H4 (cell line): ENCODE data around the gene CHID1. TPM values are rescaled to one million over a fixed set of nuclear protein-coding genes. Genes with fewer than 3 reads are reported as not detected.

Experiments
- DNase-seq: peaks from one replicate; pipeline ENCODE4 v3.0.0-alpha.2; 2015; ENCODE audit warnings: low spot score
- total RNA-seq: library from RNA; depleted of rRNA; stranded (reverse); fragments of >200 nt; shearing (Covaris generic); gene quantifications from 2 replicates; pipeline ENCODE4 v1.2.3, GENCODE V29; 2014; rRNA removed

Gene CHID1
- total RNA-seq, result 53.1 and 65.1 TPM in 2 replicates

GRCh38 chr11:910589-911030, at the start of gene CHID1:
TSS of gene CHID1 (minus strand) at chr11:910810. CDS start at chr11:904816, 5,994 bp downstream.
- DNase-seq, result peak; percentile 73

DNA sequence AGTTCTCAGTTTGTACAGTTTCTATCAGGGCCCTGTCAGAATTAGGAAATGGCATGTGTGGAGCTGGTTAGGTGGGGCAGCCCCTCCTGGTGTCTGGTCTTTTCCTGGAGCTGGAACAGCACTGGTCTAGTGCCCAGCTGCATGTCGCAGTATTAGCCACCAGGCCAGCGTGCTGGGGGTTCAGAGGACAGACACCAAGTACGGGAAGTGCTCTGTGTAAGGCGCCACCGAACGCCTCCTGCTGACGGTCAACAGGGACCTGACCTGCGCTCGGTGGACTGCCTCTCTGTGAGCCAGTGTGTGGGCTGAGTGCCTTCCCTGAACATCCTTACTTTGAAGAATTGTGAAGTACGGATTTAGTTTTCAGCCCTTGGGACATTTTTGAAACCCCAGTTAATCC, 49.0 kb upstream of the CHID1 start:
- DNase-seq, result no peak

DNA sequence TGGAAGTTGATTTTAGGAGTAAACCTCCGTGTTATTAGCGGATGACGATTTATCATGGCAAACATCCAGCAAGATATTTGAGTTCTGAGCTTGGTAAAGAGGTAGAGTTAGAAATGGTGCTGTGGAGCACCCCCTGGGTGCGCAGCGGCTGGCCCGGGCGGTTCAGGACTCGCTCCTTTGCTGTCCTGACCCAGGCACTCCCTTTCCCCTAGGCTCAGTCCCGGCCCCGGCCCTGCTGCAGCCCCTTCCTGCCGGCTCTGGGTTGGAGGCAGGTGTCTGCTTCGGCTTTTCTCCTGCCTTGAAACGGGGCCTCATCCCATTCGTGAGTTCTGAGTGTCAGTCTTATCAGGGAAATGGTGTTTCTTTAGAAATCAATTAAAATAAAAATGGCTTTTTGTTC, 48.4 kb upstream of the CHID1 start:
- no peak for DNase-seq

- no peak for DNase-seq
Measured at GRCh38 chr11:958101-958500, 47.5 kb upstream of the CHID1 start.

- no peak for DNase-seq
Measured at GRCh38 chr11:957212-957920, 46.8 kb upstream of the CHID1 start.

- DNase-seq, result no peak
Measured at GRCh38 chr11:955154-956063, 44.8 kb upstream of the CHID1 start.

- no peak for DNase-seq
Measured at GRCh38 chr11:954392-955153, 44.0 kb upstream of the CHID1 start.

DNA sequence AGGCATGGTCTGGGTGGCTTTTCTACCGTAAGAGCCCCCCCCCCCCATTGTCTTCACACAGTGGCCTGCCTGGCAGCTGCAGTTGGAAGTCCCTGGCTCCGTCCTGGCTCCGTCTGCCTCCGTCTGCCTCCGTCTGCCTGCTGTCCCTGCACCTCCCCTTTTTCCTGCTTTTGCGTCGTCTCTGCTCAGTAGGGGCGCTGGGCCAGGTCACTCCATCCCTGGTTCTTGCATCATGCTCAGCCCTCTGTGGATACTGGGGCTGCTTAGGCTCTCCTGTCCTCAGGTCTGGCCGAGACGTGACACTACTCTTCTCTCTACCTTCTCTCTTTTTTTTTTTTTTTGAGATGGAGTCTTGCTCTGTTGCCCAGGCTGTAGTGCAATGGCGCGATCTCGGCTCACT, 42.9 kb upstream of the CHID1 start:
- no peak for DNase-seq

DNA sequence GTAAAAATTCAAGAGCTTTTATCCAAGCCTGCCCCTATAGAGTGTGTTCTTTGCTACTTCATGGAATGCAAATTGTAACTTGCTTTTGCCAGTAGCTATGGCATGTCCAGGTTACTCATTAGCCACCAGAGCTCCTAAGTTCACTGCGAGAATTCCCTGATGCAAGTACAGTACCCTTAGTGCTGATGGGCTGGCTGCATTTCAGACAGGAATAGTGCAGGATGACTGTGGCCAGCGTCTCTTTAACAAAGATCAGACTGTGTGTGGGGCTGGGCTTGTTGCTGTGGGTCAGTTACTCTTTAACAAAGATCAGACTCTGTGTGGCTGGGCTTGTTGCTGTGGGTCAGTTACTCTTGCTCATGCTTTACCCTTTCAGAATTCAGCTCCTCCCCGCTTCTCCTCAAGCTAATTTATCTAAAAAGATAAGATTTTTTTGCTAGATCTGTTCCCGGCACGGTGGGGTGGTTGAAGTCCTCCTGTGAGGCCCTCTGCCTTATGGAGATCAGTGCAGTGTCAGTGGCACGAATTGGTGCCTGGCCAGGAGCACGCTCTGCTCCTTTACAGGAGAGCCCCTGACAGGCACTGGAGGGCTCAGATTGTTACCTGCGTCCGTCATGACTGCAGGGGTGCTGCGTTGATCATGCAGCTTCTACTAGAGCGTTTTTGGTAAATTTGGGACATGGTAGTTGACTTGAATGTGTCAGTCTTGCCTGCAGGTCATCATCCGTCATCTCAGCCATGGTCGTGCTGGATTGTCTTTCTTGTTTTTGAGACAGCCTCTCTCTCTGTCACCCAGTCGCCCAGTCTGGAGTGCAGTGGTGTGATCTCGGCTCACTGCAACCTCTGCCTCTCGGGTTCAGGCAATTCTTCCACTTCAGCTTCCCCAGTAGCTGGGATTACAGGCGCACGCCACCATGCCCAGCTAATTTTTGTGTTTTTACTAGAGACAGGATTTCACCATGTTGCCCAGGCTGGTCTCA, 42.1 kb upstream of the CHID1 start:
- DNase-seq, result no peak

GRCh38 chr11:951507-951906, 40.9 kb upstream of the CHID1 start:
- no peak for DNase-seq

- no peak for DNase-seq
Measured at GRCh38 chr11:947744-948143, 37.1 kb upstream of the CHID1 start.

DNA sequence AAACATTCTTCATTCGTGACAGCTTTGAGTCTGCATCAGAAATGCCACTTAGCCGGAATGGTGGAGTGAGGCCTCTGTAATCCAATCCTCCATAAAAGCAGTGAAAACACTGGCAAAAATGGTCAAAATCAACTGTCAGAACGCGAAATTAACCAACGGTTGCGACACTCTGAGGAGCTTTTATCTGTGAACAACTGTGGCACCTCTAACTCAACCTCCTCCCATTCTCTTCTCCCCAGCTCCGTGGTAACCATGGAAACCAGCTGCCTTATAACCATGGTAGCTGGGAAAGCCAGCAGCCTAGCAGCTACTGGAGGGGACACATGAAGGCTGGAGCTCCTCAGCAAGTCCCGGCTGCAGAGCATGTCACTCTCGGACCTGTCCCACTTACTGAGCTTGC, 35.4 kb upstream of the CHID1 start:
- no peak for DNase-seq

- DNase-seq, result no peak
Measured at GRCh38 chr11:944711-945470, 34.3 kb upstream of the CHID1 start.

DNA sequence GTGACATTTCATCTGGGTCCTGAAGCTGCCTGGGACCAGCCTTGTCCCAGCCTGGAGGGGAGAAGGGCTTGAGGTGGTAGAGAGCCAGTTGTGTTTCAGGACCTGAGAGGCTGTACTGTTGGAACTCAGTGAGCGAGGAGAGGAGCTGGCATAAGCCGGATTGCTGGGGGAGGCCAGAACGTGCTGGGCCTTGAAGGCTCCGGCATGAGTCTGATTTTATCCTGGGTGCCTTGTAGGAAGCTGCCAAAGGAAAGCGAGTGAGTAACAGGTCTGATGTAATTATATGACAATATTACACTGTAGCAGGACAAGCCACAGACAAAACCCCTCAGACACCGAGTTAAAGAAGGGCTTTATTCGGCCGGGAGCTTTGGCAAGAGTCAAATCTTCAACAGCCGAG, 32.2 kb upstream of the CHID1 start:
- DNase-seq, result no peak

- DNase-seq, result no peak
Measured at GRCh38 chr11:940496-941135, 30.0 kb upstream of the CHID1 start.

DNA sequence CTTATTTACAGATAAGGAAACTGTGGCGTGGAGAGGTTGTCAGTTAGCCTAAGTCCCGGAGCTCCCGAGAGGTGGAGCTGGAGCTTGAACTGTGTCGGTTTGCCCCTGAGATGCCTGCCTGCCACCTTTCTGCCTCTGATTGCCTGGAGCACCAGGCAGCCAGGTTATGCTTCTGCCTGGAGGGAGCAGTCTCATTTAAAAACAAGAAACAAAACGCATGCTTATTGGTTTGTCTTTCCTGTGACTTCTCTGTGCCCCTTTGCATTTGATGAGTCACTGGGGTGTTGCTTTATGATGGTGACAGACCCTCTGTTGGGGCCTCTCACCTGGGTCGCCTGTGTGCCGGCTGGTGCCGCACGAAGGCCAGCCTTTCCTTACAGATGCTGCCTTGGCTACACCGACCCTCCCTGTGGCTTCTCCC, 27.2 kb upstream of the CHID1 start:
- DNase-seq, result no peak

DNA sequence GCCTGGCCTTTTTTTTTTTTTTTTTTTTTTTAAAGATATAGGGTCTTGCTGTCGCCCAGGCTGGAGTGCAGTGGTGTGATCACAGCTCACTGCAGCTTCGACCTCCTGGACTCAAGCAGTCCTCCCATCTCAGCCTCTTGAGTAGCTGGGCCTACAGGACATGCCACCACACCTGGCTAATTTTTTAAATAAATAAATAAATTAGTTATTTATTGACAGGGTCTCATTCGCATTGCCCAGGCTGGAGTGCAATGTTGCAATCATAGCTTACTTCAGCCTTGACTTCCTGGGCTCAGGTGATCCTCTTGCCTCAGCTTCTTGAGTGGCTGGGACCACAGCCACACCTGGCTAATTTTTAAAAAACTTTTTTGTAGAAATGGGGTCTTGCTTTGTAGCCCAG, 25.6 kb upstream of the CHID1 start:
- DNase-seq, result no peak

DNA sequence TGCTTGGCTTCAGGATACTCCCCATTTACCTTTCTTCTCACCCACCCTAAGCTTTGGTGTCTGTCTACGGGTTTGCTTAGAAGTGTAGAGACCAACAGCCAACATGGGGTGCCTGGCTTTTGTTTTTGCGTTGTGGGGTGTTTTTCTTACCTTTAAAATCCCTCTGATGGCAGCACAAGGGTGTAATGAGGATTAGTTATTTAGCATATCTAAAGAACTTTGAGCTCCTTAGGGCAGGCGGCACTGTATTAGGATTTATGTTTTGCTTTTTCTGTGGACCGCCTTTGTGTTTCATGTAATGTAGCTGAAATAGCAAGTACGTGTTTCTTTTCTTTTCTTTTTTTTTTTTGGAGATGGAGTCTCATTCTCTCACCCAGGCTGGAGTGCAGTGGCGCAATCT, 23.9 kb upstream of the CHID1 start:
- no peak for DNase-seq

- DNase-seq, result no peak
Measured at GRCh38 chr11:933936-934335, 23.3 kb upstream of the CHID1 start.
